GM12878 (cell line): Measurements from ENCODE around the gene TNFAIP8L2. TPM values are rescaled to one million over a fixed set of nuclear protein-coding genes. Genes with fewer than 3 reads are reported as not detected.

Experiments used
- ATAC-seq: fragments of 200-7000 bp; cut with Tn5 transposase; 3 replicates; pipeline ENCODE4 v1.9.1; 2020; ENCODE audit warnings: mild to moderate bottlenecking, moderate library complexity
- BruUV-seq: library from RNA; stranded (reverse); fragments of 400-500 nt; replicated peaks from 2 replicates; lab custom pipeline; 2021; lab: Mats Ljungman, UMichigan
- CTCF ChIA-PET: fragments of 300-600 bp; sonication (Branson Sonifier 250); formaldehyde crosslinking; extraction: SDS; loops from one replicate; lab custom pipeline; 2021; ENCODE audit warnings: inconsistent platforms; lab: Yijun Ruan, JAX
- POLR2A ChIA-PET: fragments of 350-600 bp; formaldehyde crosslinking; extraction: SDS; loops from one replicate; lab custom pipeline; 2021; ENCODE audit warnings: inconsistent platforms; lab: Charles Lee
- RAD21 ChIA-PET: fragments of 300-600 bp; sonication (Branson Sonifier 250); formaldehyde crosslinking; loops from one replicate; lab custom pipeline; 2023; ENCODE audit warnings: antibody characterized with exemption; ENCODE audit not compliant: unreplicated experiment; lab: Charles Lee
- SMC1A ChIA-PET: fragments of 300-600 bp; sonication (Branson Sonifier 250); formaldehyde crosslinking; loops from one replicate; lab custom pipeline; 2023; ENCODE audit not compliant: unreplicated experiment, uncharacterized antibody; lab: Charles Lee
- DNase-seq: peaks from one replicate; pipeline ENCODE4 v3.0.0-alpha.2; 2011; ENCODE audit warnings: low read depth, low spot score
- FAIRE-seq: peaks from 3 replicates; lab custom pipeline; 2011; peaks lifted over from hg19 to GRCh38; lab: Jason Lieb, UNC
- H2AFZ ChIP-seq: 2 replicates; pipeline ENCODE4 v1.6.0; 2011; ENCODE audit warnings: low read depth, low read length, control low read depth; ENCODE audit not compliant: control insufficient read depth
- H3K27ac ChIP-seq: 2 replicates; pipeline ENCODE4 v1.5.1; 2011; ENCODE audit warnings: control low read depth; ENCODE audit not compliant: control insufficient read depth, insufficient read depth
- H3K27me3 ChIP-seq, 2 experiments: replicated peaks in 1 of 2; 2 replicates each; pipeline versions ENCODE4 v1.6.0 to v1.6.1; 2011; ENCODE audit warnings: low read length in 1 of 2; ENCODE audit not compliant: control insufficient read depth in 2 of 2, insufficient read depth in 2 of 2
- H3K36me3 ChIP-seq, 2 experiments: 2 replicates each; pipeline ENCODE4 v1.5.1; 2011; ENCODE audit warnings: low read length in 1 of 2; ENCODE audit not compliant: control insufficient read depth in 2 of 2, insufficient read depth in 2 of 2
- H3K4me1 ChIP-seq: 2 replicates; pipeline ENCODE4 v1.6.1; 2011; ENCODE audit warnings: mild to moderate bottlenecking, low read length, moderate library complexity, mixed read lengths; ENCODE audit not compliant: control insufficient read depth, insufficient read depth
- H3K4me2 ChIP-seq: 2 replicates; pipeline ENCODE4 v1.6.0; 2011; ENCODE audit warnings: control low read depth; ENCODE audit not compliant: control insufficient read depth, insufficient read depth
- H3K4me3 ChIP-seq: fragments of 200-600 bp; sonication (generic); 2 replicates; pipeline ENCODE4 v1.5.1; 2016
- H3K79me2 ChIP-seq: 2 replicates; pipeline ENCODE4 v1.6.0; 2011; ENCODE audit warnings: low read length; ENCODE audit not compliant: control insufficient read depth, insufficient read depth
- H3K9ac ChIP-seq: 2 replicates; pipeline ENCODE4 v1.8.0; 2011; ENCODE audit warnings: low read length, control low read depth, mixed read lengths; ENCODE audit not compliant: control insufficient read depth, insufficient read depth
- H3K9me3 ChIP-seq: replicated peaks from 3 replicates; pipeline ENCODE4 v1.5.1; 2011; ENCODE audit warnings: mild to moderate bottlenecking, low read length; ENCODE audit not compliant: control insufficient read depth, insufficient read depth
- H4K20me1 ChIP-seq: 2 replicates; pipeline ENCODE4 v1.6.0; 2011; ENCODE audit not compliant: control insufficient read depth, insufficient read depth
- ASH2L ChIP-seq: fragments of 300-600, 200-600 bp; sonication (generic); IDR thresholded peaks from 2 replicates; pipeline ENCODE4 v1.6.1; 2017; ENCODE audit warnings: low read depth, mild to moderate bottlenecking, borderline replicate concordance
- EP300 ChIP-seq, 2 experiments: fragments of 150-350 bp in 1 of 2; IDR thresholded peaks; 2 replicates each; pipeline ENCODE4 v1.6.1; 2011 to 2012; ENCODE audit warnings: low read depth in 2 of 2, low read length in 2 of 2, borderline replicate concordance in 1 of 2, improper control_type of control experiment in 1 of 2, inconsistent platforms in 1 of 2; ENCODE audit not compliant: control insufficient read depth in 1 of 2
- MAX ChIP-seq: IDR thresholded peaks from 2 replicates; pipeline ENCODE4 v1.6.1; 2012; ENCODE audit warnings: low read depth, low read length, improper control_type of control experiment
- MXI1 ChIP-seq: fragments of 150-350 bp; IDR thresholded peaks from 2 replicates; pipeline ENCODE4 v1.6.1; 2011; ENCODE audit warnings: low read depth, mild to moderate bottlenecking, inconsistent platforms, low read length, improper control_type of control experiment
- RUNX3 ChIP-seq: IDR thresholded peaks from 2 replicates; pipeline ENCODE4 v1.6.1; 2012; ENCODE audit warnings: low read length, inconsistent platforms
- ZBTB11 ChIP-seq: fragments of 450-650 bp; formaldehyde crosslinking; IDR thresholded peaks from 2 replicates; pipeline ENCODE4 v1.5.0; 2022; ENCODE audit warnings: mild to moderate bottlenecking, missing genetic modification characterization
- ZNF384 ChIP-seq: IDR thresholded peaks from 2 replicates; pipeline ENCODE4 v1.6.1; 2012; ENCODE audit warnings: low read depth, mild to moderate bottlenecking, low read length, improper control_type of control experiment, borderline replicate concordance
- ZNF622 ChIP-seq: fragments of 450-650 bp; IDR thresholded peaks from 2 replicates; pipeline ENCODE4 v1.6.1; 2017; ENCODE audit warnings: mild to moderate bottlenecking, inconsistent platforms
- WGBS: methylation state at CpG from one replicate; pipeline ENCODE4 v1.1.6; 2016; ENCODE audit warnings: low lambda C conversion rate; ENCODE audit not compliant: insufficient replicate concordance, insufficient coverage; ENCODE audit errors: missing lambda C conversion rate; 5-methylcytosine and 5-hydroxymethylcytosine counted together
- in situ Hi-C: fragments of 300-500 bp; cut with MboI; formaldehyde crosslinking; loops from 9 replicates; pipeline ENCODE4 v1.14.3; 2018; ENCODE audit warnings: mixed read lengths
- intact Hi-C: fragments of 100-400 bp; cut with micrococcal nuclease; formaldehyde crosslinking; loops from one replicate; pipeline ENCODE4 v1.14.2; 2022; ENCODE audit not compliant: unreplicated experiment
- polyA plus RNA-seq, 11 experiments: library from polyadenylated mRNA; depleted of rRNA in 4 of 11; unstranded in 6 of 11; stranded (reverse) in 5 of 11; fragments of >200 nt; fragmentation: Nextera tagmentation in 4 of 11; fragmentation: Illumina TruSeq in 1 of 11; extraction: Ambion mirVana in 4 of 11; extraction: Trizol in 1 of 11; gene quantifications; 1 replicate in 1 of 11; 2 replicates in 10 of 11; pipeline versions ENCODE4 v1.2.1 to v1.2.3, GENCODE V29; 2011 to 2016; ENCODE audit warnings: inconsistent platforms in 2 of 11, missing spikeins in 2 of 11, low read depth in 1 of 11
- total RNA-seq, 4 experiments: library from RNA; depleted of rRNA in 3 of 4; stranded (reverse); fragments of >200 nt in 3 of 4; fragmentation: Illumina TruSeq in 1 of 4; extraction: Trizol in 1 of 4; gene quantifications; 2 replicates each; pipeline versions ENCODE4 v1.2.1 to v1.2.3, GENCODE V29; 2013 to 2021

The TNFAIP8L2 gene
- total and polyA plus RNA-seq, 10 of the 15 experiments (the other 5 are each of a cell fraction or from before 2014, with no cell fraction given): 5.4 to 26.3 (median 14.2) TPM

GRCh38 chr1:151166505-151166956 is 10.1 kb downstream of the TNFAIP8L2 start:
- WGBS: 4% methylated on average over 15 of the region's 15 CpGs
- peak overlapping the region; percentile 94 for H3K4me2 ChIP-seq
- no peak for DNase-seq
- H3K27ac ChIP-seq: peak overlapping the region; percentile 70
- in situ Hi-C loops (no loop called here), intact Hi-C loops (no loop called here)
- no peaks in the 10 kb centered on the region for H4K20me1 ChIP-seq
- ChIA-PET RAD21 (interaction anchor here (1.0 to 1.7 kb wide), 2 partner anchors 11 to 67 kb away, joined by 5 to 12 read pairs; partner anchors contain the start of gene TNFAIP8L2), SMC1A (interaction anchor here (1.3 to 2.1 kb wide), 5 partner anchors 8 to 83 kb away, joined by 4 to 9 read pairs (median 5); partner anchors contain the start of genes TNFAIP8L2 and VPS72), POLR2A (interaction anchor here (1.0 to 2.2 kb wide), 5 partner anchors 9 to 191 kb away, joined by 3 to 19 read pairs (median 5); partner anchors contain the start of genes TNFAIP8L2, VPS72 and ZNF687), CTCF (interaction anchor here (0.6 to 2.0 kb wide), 6 partner anchors 10 to 85 kb away, joined by 3 to 12 read pairs (median 4); partner anchors contain the start of genes TNFAIP8L2 and VPS72)
- H3K79me2 ChIP-seq: peaks cover 24% of the 10 kb centered on the region
- H2AFZ ChIP-seq: peak overlapping the region; percentile 96
- no peaks in the 10 kb centered on the region for H3K9me3 ChIP-seq
- H3K27me3 ChIP-seq: no peaks in the 10 kb centered on the region
- peak overlapping the region; percentile 98 for H3K9ac ChIP-seq
- peak overlapping the region; percentile 98 for H3K4me3 ChIP-seq
- peaks cover 9% of the 10 kb centered on the region for H3K4me1 ChIP-seq
- ATAC-seq: peak; percentile 48
- FAIRE-seq: no peak
- peaks cover 1 to 3% of the 10 kb centered on the region in 2 experiments; a peak in 3 of 4 replicates for H3K36me3 ChIP-seq
- peak; percentile 75 for TF ChIP-seq RUNX3
- TF ChIP-seq EP300 (IDR thresholded peaks at IDR 0.05; ENCODE audit: borderline replicate concordance in 1 of 2, control insufficient read depth in 1 of 2, low read depth in 2 of 2, low read length in 2 of 2): no peak
- no peak for TF ChIP-seq ZBTB11 (CRISPR knock-in tag)
- TF ChIP-seq ZNF622: no peak
- peak; percentile 33; the same call in 1 of the 2 replicates for TF ChIP-seq ZNF384
- TF ChIP-seq MXI1: no peak
- no peak for TF ChIP-seq MAX
- TF ChIP-seq ASH2L: no peak
- BruUV-seq: no TSS peak
